HG03175 (cell line): ENCODE results near the gene METTL17.
"Not testable (repeated sequence)": the region's sequence is repeated elsewhere in the genome, so short reads cannot be mapped to it uniquely, and the experiment has no call there.

Experiments used
- ATAC-seq: cut with Tn5 transposase; IDR thresholded peaks from one replicate; pipeline ENCODE4 v1.9.1; 2021; ENCODE audit warnings: mild to moderate bottlenecking, moderate library complexity; ENCODE audit not compliant: unreplicated experiment

Gene METTL17

DNA sequence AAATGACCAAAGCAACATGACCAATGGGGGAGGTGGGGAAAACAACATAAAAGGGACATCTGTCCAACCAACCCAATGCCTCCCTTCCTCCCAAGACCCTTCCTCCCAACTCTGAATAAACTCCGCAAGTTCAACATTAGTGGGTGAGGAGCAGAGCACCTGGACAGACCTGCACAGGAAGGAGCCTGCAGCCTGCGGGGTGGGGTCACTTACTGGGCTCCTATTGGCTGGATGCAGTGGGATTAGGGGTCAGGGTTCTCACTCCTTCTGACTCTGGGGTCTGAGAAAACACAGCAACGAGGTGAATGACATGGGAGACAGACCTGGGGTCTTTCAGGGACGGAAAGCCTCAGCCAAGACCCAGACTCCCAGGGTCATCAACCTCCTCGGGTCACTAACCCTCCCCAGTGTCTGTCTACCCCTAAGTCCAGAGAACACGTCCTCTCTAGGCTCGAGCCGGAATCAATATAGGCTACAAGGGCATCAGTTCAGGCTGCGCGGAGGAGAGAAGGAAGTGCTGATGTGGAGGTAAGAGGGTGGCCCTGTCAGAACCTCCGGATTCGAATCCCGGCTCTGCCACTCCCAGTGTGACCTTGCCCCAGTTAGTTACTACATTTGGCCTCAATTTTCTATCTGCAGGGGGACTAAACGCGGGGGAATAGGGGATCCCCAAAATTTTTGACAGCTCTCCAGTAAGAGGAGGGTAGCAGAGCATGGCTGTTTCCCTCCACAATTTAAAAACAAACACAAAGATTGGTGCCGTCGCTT lies 34.2 kb downstream of the METTL17 start:
- ATAC-seq: no peak

DNA sequence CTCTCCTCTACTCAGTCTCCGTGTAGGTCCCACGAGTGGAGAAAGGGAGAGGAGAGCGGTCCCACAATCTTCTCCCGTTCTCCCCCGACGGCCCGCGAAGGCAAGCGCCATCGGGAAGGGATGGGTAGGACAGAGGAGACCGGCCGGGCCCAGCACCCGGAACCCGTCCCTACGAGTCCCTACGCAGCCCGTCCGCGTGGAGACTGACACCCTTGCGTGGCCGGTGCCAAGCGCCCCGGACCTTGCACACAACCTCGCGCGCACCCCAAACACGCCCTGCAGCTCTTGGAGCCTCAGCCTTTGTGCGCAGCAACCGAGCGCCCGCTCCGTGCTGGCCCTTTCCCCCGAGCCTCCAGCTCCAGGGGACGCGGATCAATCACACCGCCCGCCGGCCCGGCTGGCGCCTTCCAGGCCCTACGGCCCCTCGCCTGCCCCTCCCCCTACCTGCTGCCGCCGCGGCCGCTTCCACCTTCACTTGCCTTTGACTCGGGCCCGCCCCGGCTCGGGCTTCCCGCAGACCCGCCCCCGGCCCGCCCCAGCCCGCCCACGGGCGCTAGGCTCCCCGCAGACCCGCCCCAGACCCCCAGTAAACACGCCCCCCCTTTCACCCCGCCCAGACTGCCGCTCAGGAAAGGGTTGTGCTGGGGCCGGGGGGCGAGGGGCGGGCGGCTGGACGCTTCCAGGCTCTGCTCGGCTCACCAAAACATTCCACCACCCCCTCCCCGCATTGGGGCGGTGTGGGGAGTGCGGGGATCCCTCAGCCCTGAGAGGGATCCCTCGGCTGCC lies 35.0 kb downstream of the METTL17 start, which contains the start of gene NDRG2:
TSS of gene NDRG2 (minus strand) at position 477 of the 786 bp plus-strand sequence. CDS start 1,746 bp downstream, outside the sequence.
- no peak for ATAC-seq

DNA sequence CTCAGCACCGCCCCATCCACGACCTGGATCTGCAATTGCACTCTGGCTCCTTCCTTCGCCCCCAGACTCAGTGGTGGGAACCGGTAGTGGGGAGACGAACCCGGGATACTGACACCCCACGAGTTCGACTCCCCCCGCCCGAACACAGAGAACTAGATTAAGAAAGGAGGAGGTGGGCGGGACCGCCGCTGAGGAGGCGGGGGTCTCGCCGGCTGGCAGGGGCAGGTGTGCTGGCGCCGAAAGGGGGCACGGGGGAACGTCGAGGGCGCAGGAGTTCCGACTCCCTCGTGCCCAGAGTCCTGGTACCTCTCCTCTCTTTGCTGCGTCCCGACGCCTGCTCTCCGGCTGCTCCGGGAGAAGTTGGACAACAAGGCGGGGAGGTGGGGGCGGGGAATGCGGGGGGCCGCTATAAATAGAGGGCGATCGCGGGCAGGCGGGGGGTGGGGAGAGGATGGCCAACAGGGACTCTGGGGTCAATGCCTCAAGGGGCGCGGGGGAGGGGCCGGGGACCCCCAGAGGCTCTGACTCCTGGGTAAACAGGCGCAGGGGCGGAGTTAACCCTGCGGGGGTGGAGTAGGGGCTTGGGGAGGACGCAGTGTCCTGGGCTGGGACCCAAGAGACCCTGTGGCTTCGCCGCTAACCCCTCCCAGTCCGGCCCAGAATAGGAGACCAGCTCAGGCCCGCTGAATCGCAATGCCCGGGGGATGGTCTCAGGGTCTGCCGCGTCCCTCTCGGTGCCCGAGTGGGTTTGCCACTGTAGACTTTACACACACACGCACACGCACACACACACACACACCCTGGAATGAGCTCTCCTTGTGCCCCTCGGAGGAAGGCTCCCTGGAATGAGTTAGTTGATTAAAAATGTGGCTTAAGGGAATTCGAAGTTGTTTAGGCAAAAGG lies 35.8 kb downstream of the METTL17 start:
- ATAC-seq: no peak

DNA sequence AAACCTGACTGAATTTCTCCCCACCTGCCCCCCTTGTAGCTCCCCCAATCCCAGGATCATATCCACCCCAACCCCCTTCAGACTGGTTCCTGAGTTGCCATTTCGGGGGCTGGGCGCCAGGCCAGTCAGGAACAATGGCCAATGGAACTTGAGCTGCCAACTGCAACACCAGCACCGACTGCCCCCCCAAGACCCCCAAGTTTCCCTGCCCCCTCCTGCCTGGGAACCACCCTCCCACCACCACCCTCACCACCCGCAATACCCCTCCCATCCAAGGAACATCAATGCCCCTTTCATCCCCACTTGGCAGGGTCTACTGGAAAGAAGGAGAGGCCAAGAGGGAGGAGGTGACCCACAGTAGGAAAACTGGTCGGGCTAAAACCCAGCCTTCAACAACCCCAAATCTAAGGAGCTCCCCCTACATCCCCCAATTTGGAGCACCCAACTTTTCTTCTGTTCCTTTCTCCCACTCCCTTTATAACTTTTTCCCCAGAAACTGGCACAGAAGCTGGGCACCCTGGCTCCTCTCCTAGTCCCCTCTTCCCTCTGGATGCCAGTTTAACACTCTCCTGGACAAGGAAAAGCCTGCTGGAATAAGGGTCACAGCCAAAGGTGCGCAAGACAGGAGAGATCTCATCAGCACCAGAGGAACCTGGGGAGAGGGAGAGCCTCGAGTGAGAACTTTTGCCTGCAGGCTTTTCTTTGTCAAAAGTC lies 36.7 kb downstream of the METTL17 start:
- no peak for ATAC-seq

DNA sequence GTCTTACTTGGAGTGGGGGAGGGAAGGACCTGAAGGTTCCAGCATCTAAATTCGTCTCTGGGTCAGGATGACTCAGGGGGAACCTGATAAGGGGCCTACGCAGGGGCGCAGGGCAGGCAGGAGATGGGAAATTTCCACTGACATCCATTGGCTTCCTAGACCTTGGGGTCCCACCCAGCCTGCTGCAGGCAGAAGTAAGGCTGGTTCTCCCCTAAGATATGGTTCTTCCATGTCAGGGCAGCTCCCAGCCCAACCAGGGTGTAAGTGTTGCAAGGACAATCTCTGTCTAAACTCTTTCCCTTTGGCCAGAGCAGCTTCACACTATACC lies 37.2 kb downstream of the METTL17 start:
- ATAC-seq: no peak

DNA sequence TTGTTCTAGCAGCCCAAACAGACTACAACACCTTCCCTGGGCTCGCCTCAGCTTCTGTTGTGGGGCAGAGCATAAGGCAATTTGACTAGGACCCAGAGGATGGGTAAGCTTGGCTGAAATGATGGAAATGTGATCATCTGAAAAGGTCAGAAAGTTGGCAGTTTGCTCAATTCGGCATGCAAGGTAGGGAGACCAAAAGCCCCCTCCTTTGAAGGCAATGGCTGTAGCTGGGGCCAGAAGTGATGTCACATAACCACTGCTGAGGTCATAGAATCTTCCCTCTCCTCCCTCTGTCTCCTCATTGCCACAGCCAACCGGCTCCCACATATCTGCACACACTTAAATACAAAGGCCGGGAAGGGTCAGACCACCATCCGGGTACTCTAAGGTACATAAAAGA lies 40.1 kb downstream of the METTL17 start, which contains the start of gene TPPP2:
TSS of gene TPPP2 (plus strand) at position 301 of the 400 bp plus-strand sequence. CDS start 365 bp downstream, outside the sequence.
- no peak for ATAC-seq

DNA sequence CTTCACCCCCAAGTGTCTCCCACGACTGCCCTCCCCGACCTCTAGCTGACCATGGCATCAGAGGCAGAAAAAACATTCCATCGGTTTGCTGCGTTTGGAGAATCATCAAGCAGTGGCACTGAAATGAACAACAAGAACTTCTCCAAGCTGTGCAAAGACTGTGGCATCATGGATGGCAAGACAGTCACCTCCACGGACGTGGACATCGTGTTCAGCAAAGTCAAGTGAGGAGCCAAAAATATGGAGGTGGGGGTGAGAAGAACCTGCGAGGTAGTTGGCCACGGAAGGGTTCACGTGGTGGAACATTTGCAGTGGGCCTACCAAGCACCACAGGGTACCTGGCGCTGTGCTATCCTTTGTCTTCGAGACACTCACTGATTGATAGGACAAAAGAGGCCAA lies 40.8 kb downstream of the METTL17 start:
- ATAC-seq: no peak

DNA sequence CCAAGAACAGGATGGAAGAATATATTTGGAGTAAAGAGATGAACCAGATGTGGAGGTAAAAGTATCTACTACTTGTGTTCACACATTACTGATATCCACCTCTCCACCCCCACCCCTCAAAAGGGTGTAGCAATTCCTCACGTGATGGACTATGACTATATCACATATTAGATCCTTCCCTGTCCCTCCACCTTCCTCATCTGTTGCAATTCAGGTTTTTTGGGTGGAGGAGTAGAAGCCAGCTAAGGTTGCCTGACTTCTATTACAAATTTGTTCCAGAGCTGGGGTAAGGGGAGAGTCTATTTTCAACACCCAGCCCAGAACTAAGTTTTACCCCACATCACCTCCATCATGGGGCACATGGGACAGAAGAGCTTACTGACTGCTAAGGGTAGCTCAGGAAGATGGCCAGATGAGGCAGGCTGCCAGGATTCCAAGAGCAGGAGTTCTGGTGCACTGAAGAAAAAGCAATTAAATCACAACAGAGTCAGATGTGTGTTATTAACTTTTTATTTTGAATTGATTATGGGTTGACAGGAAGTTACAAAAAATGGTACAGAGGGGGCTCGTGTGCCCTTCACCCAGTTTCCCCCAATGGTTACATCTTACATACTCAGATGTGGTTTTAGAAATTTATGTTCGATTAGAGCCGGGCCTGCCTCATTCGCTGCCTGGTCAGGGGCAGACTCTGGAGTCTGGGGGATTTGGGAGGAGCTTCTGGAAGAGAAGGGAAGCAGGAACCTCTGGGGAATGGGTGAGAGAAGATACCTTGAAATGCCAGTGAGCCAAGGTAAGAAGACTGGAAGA lies 42.7 kb downstream of the METTL17 start:
- ATAC-seq: no peak

DNA sequence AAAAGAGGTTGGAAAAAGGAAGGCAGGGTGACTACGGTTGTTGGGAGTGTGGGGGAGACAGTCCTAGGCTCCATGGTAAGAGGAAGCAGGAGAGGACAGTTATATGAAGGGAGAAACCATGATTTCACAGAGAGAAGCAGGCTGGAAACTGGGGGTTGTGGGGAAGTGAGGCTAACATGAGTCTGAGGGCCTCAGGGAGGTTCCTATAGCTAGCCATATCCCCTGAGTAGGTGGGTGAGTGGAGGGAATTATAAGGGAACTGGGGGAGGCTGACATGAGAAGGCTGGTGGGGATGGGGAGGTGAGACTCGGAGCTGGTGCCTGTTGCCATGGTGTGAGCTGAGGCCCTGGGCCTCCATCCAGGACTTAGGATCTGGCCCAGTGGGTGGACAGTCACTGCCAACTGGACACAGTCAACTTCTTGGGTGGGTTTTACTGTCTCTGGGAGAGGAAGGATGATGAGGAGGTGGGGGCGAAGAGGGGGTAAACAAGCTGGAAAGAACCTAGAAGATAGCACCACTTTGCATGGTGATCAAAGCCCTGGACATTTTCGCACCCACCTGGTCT lies 43.4 kb downstream of the METTL17 start:
- no peak for ATAC-seq

DNA sequence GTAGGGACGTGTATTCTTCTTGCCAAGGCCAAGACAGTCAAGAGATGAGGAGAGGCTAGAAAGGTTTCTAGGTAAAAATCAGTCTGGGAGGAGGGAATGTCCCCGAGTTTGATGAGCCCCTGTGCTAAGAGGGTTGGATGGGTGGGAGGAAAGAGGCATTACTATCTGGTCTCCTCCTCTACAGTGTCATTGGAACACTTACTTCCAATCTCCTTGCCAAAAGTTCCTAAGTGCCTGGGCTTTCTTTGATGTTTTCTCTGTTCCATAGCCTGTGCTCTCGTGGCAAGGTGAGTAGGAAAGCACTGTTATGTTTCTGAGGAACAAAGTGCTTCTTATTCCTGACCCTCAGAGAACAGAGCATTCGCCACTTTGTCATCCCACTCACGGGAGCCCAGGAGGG lies 44.9 kb downstream of the METTL17 start, which contains the start of gene RNASE13:
TSS of gene RNASE13 (minus strand) at position 101 of the 400 bp plus-strand sequence. CDS start 519 bp downstream, outside the sequence.
- ATAC-seq: no peak

DNA sequence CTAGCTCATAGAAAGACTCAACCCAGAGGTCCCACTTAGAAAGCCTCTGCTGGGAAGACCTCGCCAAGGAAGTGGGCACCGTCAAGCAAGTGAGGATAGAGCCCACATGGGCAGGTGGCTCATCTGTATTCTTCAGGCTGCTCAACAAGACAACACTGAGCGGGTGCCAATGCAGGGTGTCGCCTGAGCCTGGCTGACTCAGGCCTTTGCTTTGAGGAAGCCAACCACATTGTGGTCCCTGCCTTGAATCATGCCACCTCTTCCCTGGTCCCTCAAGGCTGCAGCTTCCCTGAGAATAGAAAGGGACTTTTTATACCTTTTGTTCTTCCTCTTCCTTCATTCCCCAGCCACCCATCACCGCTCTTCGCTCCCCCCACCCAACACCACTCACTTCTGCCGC lies 47.0 kb downstream of the METTL17 start:
- ATAC-seq: no peak

DNA sequence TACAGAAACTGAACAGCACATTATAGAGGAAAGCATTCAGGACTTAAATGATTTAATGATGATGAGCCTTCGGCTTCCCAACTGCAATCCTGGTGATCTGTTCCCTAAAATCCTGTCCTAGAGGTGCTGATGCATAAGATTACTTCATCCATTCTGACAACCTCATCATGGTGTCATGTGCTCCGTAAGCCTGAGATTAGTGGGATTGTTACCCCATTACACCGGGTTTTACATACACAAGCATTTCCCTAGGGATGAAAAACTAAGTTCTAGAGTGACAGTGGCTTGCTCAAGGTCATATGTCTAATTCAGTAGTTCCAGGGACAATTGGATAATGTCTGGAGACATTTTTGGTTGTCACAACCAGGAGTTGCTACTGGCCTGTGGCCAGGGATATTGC lies 47.4 kb downstream of the METTL17 start:
- no peak for ATAC-seq

DNA sequence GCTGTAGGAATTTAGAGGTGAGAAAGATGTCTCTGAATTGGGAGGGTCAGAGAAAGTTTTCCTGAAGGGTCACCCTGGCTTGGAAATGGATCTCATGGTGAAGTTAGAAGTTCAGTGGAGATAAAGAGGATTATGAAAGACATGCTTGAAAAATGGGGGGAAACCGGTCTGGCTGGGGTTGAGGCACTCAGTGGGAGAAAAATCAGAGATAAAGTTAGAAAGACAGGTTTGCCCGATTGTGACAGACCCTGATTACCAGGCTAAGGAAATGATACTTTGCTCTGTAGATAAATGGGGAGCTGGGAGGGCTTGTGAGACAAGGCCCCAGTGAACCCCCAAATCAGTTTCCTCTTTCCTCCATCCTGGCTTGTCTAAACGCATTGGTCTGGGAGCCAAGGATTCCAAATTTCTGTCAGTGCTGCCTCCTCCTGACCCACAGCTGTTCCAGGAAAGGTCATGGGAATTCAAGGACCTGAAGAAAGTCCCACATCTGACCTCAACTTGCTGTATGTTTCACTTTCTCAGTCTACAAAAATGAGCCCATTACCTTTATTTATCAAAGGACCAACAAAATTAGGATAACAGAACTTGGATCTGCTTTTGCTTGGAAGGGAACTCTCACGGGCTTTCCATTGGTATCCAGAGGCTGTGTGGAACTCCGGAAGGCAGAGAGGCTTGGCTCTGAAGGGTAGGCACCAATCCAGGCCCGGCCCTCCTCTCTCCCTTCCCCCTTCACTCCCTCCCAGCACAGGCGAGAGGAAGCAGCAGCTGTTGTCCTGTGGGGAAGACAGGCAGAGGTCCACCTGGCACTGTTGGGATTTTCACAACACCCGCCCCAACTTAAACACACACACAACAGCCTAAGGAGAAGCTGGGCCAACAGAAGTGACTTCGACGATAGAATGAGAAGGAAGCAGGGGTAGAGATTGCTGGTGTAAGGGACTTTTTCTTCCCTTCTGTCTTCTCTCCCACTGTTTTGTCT lies 49.0 kb downstream of the METTL17 start:
- no peak for ATAC-seq

DNA sequence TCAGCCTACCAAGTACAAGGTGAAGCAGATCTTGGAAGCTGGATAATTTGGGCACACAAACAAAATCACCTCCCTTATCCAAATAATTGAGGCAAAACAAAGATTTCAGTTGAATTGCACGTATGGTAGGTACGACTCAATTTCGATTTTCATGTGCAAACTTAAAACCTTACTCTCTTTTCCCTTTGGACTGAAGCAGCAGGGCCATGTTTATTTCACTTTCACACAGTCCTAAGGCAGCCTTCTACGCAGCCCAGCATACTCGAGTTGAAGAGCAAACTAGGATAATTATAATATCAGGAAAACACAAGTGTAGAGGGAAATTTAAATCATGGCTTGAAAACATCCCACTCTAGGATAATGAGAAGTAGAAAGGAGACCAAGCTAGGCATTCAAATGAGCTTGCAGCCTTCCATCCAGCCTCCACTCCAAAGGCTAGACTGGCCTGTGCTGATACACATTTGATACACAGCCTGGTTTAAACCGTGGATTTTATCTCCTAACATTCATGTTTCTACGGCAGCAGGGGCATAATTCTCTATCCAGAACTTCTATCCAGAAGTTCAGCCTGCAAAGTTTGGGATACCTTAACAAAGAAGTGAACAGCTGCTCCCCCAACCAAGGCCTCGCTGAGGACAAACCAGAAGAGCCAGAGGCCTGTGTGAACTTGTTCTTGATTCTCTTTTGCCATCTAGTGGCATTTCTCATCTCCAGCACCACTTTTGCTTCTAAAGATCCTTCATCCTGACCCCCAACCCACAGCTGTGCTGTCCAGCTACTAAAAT lies 50.0 kb downstream of the METTL17 start:
- ATAC-seq: no peak

DNA sequence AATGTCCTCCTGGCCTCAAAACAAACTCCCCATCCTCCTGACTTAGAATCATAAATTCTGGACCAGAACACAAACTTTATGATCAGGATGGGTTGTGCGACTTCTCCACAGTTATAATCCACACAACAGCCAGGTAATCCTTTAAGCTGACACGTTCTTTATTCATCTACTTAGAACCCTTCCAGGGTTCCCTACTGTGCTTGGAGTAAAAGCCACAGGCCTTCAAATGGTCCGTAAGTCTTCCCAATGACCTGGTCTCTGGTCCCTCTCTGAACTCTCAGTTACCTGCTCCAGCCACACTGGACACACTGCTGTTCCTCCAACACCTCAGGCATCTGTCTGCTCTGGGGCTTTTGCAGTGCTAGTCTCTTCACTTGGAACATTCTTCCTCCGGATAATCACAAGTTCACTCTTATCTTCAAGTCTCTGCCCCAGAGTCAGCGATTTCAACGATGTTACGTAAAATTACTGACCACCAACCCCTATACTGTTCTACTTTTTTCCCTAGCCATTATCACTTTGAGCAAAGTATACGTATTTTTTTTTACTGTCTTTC lies 50.7 kb downstream of the METTL17 start:
- no peak for ATAC-seq

DNA sequence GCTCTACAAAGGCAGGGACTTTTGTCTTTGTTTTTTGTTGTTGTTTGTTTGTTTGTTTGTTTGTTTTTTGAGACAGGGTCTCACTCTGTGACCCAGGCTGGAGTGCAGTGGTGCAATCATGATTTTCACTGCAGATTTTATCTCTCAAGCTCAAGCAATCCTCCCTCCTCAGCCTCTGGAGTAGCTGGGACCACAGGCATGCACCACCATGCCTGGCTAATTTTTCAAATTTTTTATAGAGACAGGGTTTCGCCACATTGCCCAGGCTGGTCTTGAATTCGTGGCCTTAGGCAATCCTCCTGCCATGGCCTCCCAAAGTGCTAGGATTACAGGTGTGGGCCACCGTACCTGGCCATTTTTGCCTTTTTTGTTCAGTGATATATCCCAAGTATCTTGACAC lies 51.2 kb downstream of the METTL17 start:
- ATAC-seq: not testable (repeated sequence)
